HEK293T (cell line): ENCODE data around the gene B3GNT7.

Source experiments
- ELF4 ChIP-seq: fragments of 450-650 bp; IDR thresholded peaks from 2 replicates; pipeline ENCODE4 v1.6.1; 2017; ENCODE audit warnings: antibody characterized with exemption
- FOXK2 ChIP-seq: fragments of 450-650 bp; IDR thresholded peaks from 2 replicates; pipeline ENCODE4 v1.6.1; 2016; ENCODE audit warnings: mild to moderate bottlenecking
- FOXM1 ChIP-seq: fragments of 450-650 bp; IDR thresholded peaks from 2 replicates; pipeline ENCODE4 v1.6.1; 2017; ENCODE audit warnings: mild to moderate bottlenecking, borderline replicate concordance
- LEF1 ChIP-seq: fragments of 450-650 bp; IDR thresholded peaks from 2 replicates; pipeline ENCODE4 v1.6.1; 2017; ENCODE audit warnings: mild to moderate bottlenecking, borderline replicate concordance
- NFRKB ChIP-seq: fragments of 450-650 bp; IDR thresholded peaks from 2 replicates; pipeline ENCODE4 v1.6.1; 2016; ENCODE audit warnings: mild to moderate bottlenecking, moderate library complexity
- SP1 ChIP-seq: fragments of 450-650 bp; IDR thresholded peaks from 2 replicates; pipeline ENCODE4 v1.6.1; 2017
- TARDBP ChIP-seq: fragments of 450-650 bp; IDR thresholded peaks from 2 replicates; pipeline ENCODE4 v1.6.1; 2016

DNA sequence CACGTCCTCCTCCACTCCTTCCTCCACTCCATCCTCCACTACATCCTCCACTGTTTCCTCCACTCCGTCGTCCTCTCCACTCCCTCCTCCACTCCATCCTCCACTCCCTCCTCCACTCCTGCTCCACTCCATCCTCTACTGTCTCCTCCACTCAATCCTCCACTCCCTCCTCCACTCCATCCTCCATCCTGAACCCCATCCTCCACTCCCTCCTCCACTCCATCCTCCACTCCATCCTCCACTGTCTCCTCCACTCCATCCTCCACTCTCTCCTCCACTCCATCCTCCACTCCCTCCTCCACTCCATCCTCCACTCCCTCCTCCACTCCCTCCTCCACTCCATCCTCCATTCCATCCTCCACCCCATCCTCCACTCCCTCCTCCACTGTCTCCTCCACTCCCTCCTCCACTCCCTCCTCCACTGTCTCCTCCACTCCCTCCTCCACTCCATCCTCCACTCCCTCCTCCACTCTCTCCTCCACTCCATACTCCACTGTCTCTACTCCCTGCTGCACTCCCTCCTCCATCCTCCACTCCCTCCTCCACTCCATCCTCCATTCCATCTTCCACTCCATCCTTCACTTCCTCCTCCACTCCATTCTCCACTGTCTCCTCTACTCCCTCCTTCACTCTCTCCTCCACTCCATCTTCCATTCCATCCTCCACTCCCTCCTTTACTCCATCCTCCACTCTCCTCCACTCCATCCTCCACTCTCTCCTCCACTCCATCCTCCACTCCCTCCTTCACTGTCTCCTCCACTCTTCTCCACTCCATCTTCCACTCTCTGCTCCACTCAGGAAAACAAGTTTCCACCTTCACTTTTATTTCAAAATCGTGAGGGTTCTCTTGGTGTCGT is 14.3 kb upstream of the B3GNT7 start:
- no peak for TF ChIP-seq FOXK2
- no peak for TF ChIP-seq TARDBP
- no peak for TF ChIP-seq SP1
- no peak for TF ChIP-seq ELF4
- no peak for TF ChIP-seq LEF1
- no peak for TF ChIP-seq FOXM1
- TF ChIP-seq NFRKB, result no peak
